ENCODE results near the gene GABBR2. TPM values are rescaled to one million over a fixed set of nuclear protein-coding genes. Genes with fewer than 3 reads are reported as not detected.
A peak's percentile ranks its signal among the peaks of the same experiment; 100 is the strongest.

The GABBR2 gene
- total RNA-seq, 1 experiment from 2014 or later, result not detected

DNA sequence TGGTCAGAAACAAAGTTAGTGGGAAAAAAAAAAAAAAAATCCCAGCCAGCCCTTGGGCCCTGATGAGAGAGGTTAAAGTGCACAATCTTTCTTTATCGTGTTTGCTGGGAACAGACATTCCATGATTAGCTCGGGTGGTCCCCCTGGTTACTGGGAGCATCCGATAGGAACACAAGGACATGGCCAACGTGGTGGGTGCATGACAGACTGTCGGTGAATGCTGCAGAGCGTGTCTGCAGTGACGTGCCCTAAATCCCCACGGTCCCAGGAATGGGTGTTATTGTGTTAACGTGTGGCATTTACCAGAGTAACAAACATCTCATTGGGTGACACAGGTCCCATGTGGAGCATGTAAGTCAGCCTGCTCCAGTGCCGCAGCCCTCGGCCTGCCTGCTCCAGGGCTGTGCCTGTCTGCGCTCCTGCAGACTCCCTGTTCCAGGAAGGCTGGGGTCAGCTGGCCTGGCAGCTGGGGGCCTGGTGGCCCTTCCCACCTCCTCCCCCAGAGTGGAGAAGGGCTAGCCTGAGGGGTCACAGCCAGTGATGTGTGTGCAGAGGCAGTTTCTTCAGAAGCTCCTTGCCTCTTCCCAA, 419.0 kb downstream of the GABBR2 start:
- Mint-ChIP-seq H3K4me1 (ENCODE audit: insufficient read depth, unreplicated experiment) (no peaks in the 10 kb centered on the region), H3K27ac (ENCODE audit: low read depth, unreplicated experiment) (no peak overlapping the region), H3K36me3 (ENCODE audit: insufficient read depth, unreplicated experiment) (peaks cover 5% of the 10 kb centered on the region), H3K27me3 (ENCODE audit: insufficient read depth, unreplicated experiment) (peaks cover under 1% of the 10 kb centered on the region), H3K4me3 (ENCODE audit: unreplicated experiment) (no peak overlapping the region), H3K9me3 (ENCODE audit: unreplicated experiment) (no peaks in the 10 kb centered on the region)
- TF ChIP-seq, protein P1, sequence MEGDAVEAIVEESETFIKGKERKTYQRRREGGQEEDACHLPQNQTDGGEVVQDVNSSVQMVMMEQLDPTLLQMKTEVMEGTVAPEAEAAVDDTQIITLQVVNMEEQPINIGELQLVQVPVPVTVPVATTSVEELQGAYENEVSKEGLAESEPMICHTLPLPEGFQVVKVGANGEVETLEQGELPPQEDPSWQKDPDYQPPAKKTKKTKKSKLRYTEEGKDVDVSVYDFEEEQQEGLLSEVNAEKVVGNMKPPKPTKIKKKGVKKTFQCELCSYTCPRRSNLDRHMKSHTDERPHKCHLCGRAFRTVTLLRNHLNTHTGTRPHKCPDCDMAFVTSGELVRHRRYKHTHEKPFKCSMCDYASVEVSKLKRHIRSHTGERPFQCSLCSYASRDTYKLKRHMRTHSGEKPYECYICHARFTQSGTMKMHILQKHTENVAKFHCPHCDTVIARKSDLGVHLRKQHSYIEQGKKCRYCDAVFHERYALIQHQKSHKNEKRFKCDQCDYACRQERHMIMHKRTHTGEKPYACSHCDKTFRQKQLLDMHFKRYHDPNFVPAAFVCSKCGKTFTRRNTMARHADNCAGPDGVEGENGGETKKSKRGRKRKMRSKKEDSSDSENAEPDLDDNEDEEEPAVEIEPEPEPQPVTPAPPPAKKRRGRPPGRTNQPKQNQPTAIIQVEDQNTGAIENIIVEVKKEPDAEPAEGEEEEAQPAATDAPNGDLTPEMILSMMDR (IDR thresholded peaks at IDR 0.05; ENCODE audit: unreplicated experiment), result no peak
- no peak for DNase-seq (ENCODE audit: unreplicated experiment)
- no TSS peak for BruUV-seq (replicated peaks)
- ChIA-PET POLR2A (no interaction called here), CTCF (interaction anchor here (0.6 to 0.7 kb wide), 2 partner anchors 193 to 508 kb away, joined by 3 read pairs; no protein-coding TSS in a partner anchor)
- intact Hi-C loops (cut with micrococcal nuclease), result no loop called here

DNA sequence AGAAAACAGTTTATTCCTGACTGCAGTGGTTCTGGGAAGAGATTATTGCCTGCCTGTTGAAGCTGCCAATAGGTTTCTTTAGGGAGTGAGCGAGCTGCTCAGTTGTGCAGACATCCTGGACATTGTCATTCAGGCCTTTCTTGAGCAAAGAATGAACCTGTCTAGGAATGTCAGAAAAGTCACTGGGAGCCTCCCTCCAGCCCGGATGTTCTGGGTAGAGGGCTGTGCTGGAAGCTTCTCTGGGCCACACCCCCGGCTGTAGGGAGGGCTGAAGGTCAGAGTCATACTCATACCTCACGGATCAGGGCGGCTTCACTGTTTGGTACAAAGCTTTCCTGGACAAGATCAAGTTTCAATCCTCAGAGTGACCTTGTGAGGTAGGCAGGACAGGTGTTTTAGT, 419.9 kb downstream of the GABBR2 start:
- no peak overlapping the region for H3K27ac Mint-ChIP-seq (ENCODE audit: low read depth, unreplicated experiment)
- no peaks in the 10 kb centered on the region for H3K4me1 Mint-ChIP-seq (ENCODE audit: insufficient read depth, unreplicated experiment)
- no TSS peak for BruUV-seq (replicated peaks)
- H3K36me3 Mint-ChIP-seq (ENCODE audit: insufficient read depth, unreplicated experiment), result peaks cover 5% of the 10 kb centered on the region
- intact Hi-C loops (cut with micrococcal nuclease), result no loop called here
- H3K4me3 Mint-ChIP-seq (ENCODE audit: unreplicated experiment), result no peak overlapping the region
- TF ChIP-seq, protein P1 (IDR thresholded peaks at IDR 0.05; ENCODE audit: unreplicated experiment), result no peak
- ChIA-PET POLR2A (no interaction called here), CTCF (interaction anchor here (0.8 kb wide), 1 partner anchor 25 kb away, joined by 3 read pairs; no protein-coding TSS in a partner anchor)
- no peak for DNase-seq (ENCODE audit: unreplicated experiment)
- no peaks in the 10 kb centered on the region for H3K9me3 Mint-ChIP-seq (ENCODE audit: unreplicated experiment)
- no peaks in the 10 kb centered on the region for H3K27me3 Mint-ChIP-seq (ENCODE audit: insufficient read depth, unreplicated experiment)

DNA sequence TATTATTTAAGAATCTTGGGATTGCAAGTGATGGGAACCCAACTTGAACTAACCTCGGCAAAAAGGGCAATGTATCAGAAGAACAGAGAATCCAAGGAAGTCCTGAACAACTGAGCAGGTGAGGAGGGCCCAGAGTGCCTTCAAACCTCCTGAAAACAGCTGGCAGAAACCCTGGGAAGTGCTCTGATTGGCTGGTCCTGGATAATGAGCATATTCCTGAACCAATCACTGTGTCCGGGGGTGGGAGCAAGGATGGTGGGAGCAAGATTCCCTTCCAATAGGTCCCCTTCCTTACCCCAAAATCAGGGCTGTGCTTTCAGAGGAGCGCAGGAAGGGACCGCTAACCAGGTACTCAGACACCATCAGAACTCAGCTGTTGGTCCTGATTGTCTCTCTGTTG, 421.4 kb downstream of the GABBR2 start:
- TF ChIP-seq, protein P1 (IDR thresholded peaks at IDR 0.05; ENCODE audit: unreplicated experiment), result no peak
- H3K36me3 Mint-ChIP-seq (ENCODE audit: insufficient read depth, unreplicated experiment), result peaks cover 5% of the 10 kb centered on the region
- no TSS peak for BruUV-seq (replicated peaks)
- intact Hi-C loops (cut with micrococcal nuclease), result no loop called here
- no peaks in the 10 kb centered on the region for H3K4me1 Mint-ChIP-seq (ENCODE audit: insufficient read depth, unreplicated experiment)
- DNase-seq (ENCODE audit: unreplicated experiment), result peak; percentile 23
- ChIA-PET POLR2A (no interaction called here), CTCF (no interaction called here)
- H3K27me3 Mint-ChIP-seq (ENCODE audit: insufficient read depth, unreplicated experiment), result no peaks in the 10 kb centered on the region
- H3K4me3 Mint-ChIP-seq (ENCODE audit: unreplicated experiment), result no peak overlapping the region
- no peak overlapping the region for H3K27ac Mint-ChIP-seq (ENCODE audit: low read depth, unreplicated experiment)
- no peaks in the 10 kb centered on the region for H3K9me3 Mint-ChIP-seq (ENCODE audit: unreplicated experiment)

DNA sequence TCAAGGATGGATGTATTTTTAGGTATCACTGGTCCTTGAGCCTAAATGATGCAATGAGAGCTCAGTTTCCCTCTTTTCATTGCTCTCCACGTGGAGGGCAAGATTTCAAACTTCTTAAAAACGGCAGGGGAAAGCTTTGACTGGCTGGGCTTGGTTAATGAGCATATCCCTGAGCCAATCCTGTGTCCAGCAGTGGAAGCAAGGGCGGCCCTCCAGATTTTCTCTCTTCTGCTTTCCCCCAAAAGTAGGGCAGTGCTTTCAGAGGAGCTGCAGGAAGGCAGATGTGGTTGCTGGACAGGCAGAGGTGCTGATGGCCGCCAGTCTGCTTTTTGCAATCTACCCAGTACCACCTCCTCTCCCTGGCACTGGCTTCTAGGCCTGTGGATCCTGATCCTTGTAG, 423.3 kb downstream of the GABBR2 start:
- H3K27me3 Mint-ChIP-seq (ENCODE audit: insufficient read depth, unreplicated experiment), result peaks cover 18% of the 10 kb centered on the region
- ChIA-PET CTCF (interaction anchor here (0.6 to 1.2 kb wide), 3 partner anchors 31 to 506 kb away, joined by 3 to 4 read pairs (median 3); no protein-coding TSS in a partner anchor), POLR2A (no interaction called here)
- H3K4me3 Mint-ChIP-seq (ENCODE audit: unreplicated experiment), result no peak overlapping the region
- TF ChIP-seq, protein P1 (IDR thresholded peaks at IDR 0.05; ENCODE audit: unreplicated experiment), result no peak
- intact Hi-C loops (cut with micrococcal nuclease), result no loop called here
- no peaks in the 10 kb centered on the region for H3K4me1 Mint-ChIP-seq (ENCODE audit: insufficient read depth, unreplicated experiment)
- no peaks in the 10 kb centered on the region for H3K9me3 Mint-ChIP-seq (ENCODE audit: unreplicated experiment)
- no peak overlapping the region for H3K27ac Mint-ChIP-seq (ENCODE audit: low read depth, unreplicated experiment)
- BruUV-seq (replicated peaks), result no TSS peak
- no peak for DNase-seq (ENCODE audit: unreplicated experiment)
- H3K36me3 Mint-ChIP-seq (ENCODE audit: insufficient read depth, unreplicated experiment), result peaks cover 5% of the 10 kb centered on the region

All from MCF 10A (cell line).